GM12875 (cell line): ENCODE measurements around the gene NCAPD2.

Experiments used
- H3K4me3 ChIP-seq: one replicate; pipeline ENCODE4 v1.5.1; 2011; ENCODE audit warnings: low read depth, low read length, control low read depth
- CTCF ChIP-seq: IDR thresholded peaks from 2 replicates; pipeline ENCODE4 v1.5.1; 2011; ENCODE audit warnings: low read depth, mild to moderate bottlenecking, control low read depth, inconsistent platforms, low read length, moderate library complexity, borderline replicate concordance; ENCODE audit not compliant: insufficient read depth

NCAPD2 gene

GRCh38 chr12:6563448-6564050 is 69.6 kb downstream of the NCAPD2 start:
- TF ChIP-seq CTCF, result peak; percentile 85

DNA sequence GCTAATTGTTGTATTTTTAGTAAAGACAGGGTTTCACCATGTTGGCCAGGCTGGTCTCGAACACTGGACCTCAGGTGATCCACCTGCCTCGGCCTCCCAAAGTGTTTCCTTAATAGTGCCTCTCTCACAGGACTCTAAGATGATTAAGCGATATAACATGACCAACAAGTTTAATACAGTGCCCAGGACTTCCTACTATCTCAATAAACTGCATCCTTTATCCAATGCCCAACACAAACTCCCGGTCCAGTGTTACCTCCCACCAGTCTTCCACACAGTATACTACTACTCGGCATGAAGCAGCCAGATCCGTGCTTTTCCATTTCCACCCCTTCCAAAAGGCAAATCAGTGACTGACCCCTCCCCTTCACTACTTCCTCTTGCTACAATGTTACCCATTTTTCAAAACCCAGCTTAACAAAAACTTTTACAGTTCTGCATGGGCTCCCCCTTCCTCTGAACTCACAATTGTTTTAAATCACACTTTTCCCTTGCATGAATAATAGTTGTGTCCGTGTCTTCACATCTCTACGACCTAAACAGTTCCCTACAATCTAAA is 73.3 kb downstream of the NCAPD2 start:
- H3K4me3 ChIP-seq, result peak overlapping the region; percentile 97
- TF ChIP-seq CTCF, result no peak

More at GRCh38 chr12:6563448-6564050, 69.6 kb downstream of the NCAPD2 start:
- H3K4me3 ChIP-seq, result no peak overlapping the region

DNA sequence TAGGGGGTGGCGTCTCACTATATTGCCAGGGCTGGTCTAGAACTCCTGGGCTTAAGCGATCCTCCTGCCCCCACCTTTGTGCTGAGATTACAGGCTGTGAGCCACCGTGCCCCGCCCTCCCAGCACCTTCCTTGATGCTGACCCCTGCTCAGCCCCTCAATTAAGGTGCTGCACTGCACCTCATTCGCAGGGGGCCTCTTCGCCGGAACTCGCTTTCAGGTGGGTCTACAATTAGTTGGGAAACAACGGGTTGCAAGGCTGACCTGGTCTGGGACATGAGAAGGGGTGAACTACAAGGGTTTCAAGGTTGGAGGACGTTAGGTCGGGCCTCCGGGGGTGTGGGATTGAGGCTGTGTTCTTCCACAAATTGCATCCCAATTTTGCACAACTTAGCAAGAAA is 75.4 kb downstream of the NCAPD2 start:
- no peak overlapping the region for H3K4me3 ChIP-seq
- TF ChIP-seq CTCF, result no peak

- H3K4me3 ChIP-seq, result no peak overlapping the region
- no peak for TF ChIP-seq CTCF
Measured at GRCh38 chr12:6569786-6570185, 75.9 kb downstream of the NCAPD2 start.

- H3K4me3 ChIP-seq, result no peak overlapping the region
Measured at GRCh38 chr12:6570264-6570887, 76.5 kb downstream of the NCAPD2 start.

DNA sequence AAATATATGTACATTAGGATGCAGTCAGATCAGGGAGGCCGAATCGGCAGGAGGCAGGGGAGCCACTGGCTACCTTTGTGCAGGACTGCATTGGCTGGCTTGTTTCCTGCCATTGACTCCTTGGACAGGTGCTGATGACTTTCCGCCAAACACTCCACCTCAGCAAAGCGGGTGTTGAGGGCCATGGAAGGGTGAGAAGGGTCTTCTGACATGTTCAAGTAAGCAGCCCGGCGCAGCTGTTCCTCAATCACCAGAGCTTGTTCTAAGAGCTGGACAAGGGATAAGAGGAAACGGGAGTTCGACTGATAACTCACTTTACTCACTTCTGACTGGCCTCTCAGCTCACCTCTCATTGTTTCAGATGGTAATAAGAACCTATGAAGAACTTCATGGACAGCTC is 79.1 kb downstream of the NCAPD2 start:
- H3K4me3 ChIP-seq, result no peak overlapping the region
- TF ChIP-seq CTCF, result no peak

More at GRCh38 chr12:6570264-6570887, 76.5 kb downstream of the NCAPD2 start:
- peak; percentile 68 for TF ChIP-seq CTCF

DNA sequence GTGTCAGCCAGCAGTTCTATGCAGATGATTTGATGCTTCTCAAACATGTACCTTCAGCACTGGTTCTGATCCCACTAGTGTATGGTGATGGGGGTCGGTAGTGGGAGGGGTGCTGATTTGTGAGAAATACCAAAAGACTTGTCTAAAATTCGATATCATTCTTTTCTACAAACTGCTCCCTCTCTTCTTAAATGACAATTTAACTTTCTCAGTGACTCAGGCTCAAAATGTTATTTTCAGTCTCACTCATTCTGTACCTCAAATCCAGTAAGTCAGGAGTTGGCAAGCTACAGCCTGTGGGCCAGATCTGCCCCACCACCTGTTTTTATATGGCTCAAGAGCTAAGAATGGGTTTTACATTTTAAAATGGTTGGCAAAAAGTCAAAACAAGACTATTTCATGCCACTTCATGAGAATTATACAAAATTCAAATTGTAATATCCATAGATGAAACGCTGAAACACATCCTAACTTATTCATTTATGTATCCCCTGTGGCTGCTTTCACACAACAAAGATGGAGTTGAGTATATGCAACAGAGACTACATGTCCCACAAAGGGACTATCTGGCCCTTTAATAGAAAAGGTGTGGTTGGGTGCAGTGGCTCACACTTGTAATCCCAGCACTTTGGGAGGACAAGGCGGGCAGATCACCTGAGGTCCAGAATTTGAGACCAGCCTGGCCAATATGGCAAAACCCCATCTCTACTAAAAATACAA is 80.8 kb downstream of the NCAPD2 start:
- H3K4me3 ChIP-seq, result no peak overlapping the region
- no peak for TF ChIP-seq CTCF
